ENCODE results near the gene DNAH8. TPM values are rescaled to one million over a fixed set of nuclear protein-coding genes. Genes with fewer than 3 reads are reported as not detected.

The DNAH8 gene
- total and polyA plus RNA-seq, 2 donors from 2014 or later = 0.50 TPM; not detected in 1

DNA sequence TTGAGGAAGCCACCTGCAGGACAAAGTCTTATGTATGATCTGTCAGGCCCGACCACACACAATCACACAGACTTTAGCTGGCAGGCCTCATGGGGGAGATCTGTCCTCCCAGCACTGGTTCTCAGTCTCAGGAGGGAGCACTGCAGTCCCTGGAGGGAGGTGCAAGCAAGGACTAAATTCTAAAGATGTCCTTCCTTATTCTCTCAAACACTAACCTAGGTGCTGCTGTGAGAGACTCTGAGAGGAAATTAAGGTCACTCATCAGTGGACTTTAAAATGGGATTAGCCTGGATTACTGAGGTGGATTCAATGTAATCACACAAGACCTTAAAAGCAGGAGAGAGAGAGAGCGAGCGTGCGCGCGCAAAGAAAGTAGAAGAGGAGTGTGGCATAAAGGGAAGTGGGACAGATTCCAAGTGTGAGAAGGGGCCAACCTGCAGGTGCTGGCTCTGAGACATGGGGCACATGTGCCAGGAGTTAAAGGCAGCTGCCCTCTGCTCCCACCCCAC is 26.5 kb upstream of the DNAH8 start:
- DNase-seq (no peak), FAIRE-seq (no peak)
- H3K36me3 ChIP-seq (ENCODE audit: control insufficient read depth in 2 of 3, insufficient read depth in 3 of 3, low read length in 3 of 3) = peaks cover 0 to 3% (median 2%) of the 10 kb centered on the region in 3 donors
- no peaks in the 10 kb centered on the region for H3K4me1 ChIP-seq (ENCODE audit: control insufficient read depth in 2 of 3, insufficient read depth in 2 of 3, low read depth in 1 of 3, low read length in 3 of 3)
- TF ChIP-seq, protein P1, sequence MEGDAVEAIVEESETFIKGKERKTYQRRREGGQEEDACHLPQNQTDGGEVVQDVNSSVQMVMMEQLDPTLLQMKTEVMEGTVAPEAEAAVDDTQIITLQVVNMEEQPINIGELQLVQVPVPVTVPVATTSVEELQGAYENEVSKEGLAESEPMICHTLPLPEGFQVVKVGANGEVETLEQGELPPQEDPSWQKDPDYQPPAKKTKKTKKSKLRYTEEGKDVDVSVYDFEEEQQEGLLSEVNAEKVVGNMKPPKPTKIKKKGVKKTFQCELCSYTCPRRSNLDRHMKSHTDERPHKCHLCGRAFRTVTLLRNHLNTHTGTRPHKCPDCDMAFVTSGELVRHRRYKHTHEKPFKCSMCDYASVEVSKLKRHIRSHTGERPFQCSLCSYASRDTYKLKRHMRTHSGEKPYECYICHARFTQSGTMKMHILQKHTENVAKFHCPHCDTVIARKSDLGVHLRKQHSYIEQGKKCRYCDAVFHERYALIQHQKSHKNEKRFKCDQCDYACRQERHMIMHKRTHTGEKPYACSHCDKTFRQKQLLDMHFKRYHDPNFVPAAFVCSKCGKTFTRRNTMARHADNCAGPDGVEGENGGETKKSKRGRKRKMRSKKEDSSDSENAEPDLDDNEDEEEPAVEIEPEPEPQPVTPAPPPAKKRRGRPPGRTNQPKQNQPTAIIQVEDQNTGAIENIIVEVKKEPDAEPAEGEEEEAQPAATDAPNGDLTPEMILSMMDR (IDR thresholded peaks at IDR 0.05; ENCODE audit: borderline replicate concordance, extremely low read depth, insufficient read depth) = no peak
- no peaks in the 10 kb centered on the region for H3K9me3 ChIP-seq (ENCODE audit: control insufficient read depth in 2 of 3, insufficient read depth in 1 of 3, low read length in 3 of 3)
- H3K27me3 ChIP-seq (ENCODE audit: control insufficient read depth, insufficient read depth, low read length) = no peaks in the 10 kb centered on the region
- intact Hi-C loops (cut with DNase I) = no loop called here
- H3K4me3 ChIP-seq (ENCODE audit: low read length in 3 of 3) = no peak overlapping the region
- H3K9ac ChIP-seq (ENCODE audit: low read length in 3 of 3) = no peak overlapping the region
- no peak overlapping the region for H3K27ac ChIP-seq (ENCODE audit: low read depth in 2 of 2, low read length in 2 of 2)

DNA sequence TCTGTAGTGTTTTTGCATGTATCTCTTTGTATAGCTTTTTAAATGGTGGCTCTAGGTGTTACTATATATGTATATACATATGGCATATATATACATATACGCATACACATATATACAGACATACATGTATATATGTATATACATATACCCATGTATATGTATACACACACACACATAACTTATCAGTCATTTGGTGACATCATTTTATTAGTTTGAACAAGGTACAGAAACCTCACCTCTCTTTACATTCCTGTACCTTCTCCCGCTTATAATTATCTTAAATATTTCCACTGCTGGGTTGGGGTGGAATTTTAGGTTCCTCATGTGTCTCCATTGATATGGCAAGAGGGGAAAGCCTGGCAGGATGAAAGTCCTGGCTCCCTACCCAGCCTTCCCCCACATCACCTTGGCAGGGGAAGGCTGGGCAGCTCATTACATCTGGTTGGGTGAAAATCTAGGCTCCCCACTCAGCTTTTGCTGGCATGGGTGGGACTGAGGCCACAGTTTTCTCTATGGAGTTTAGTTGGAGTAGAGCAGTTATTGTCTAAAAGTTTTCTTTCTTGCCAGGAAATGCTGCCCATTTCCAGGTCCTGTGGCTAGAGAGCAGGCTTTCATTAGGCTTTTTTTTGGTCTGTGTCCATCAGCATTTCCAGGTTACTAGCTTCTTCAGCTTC is 19.7 kb upstream of the DNAH8 start:
- TF ChIP-seq, protein P1 (IDR thresholded peaks at IDR 0.05; ENCODE audit: borderline replicate concordance, extremely low read depth, insufficient read depth) = no peak
- H3K36me3 ChIP-seq (ENCODE audit: control insufficient read depth in 2 of 3, insufficient read depth in 3 of 3, low read length in 3 of 3) = peaks cover 0 to 2% (median 0%) of the 10 kb centered on the region in 3 donors
- no peak for FAIRE-seq

DNA sequence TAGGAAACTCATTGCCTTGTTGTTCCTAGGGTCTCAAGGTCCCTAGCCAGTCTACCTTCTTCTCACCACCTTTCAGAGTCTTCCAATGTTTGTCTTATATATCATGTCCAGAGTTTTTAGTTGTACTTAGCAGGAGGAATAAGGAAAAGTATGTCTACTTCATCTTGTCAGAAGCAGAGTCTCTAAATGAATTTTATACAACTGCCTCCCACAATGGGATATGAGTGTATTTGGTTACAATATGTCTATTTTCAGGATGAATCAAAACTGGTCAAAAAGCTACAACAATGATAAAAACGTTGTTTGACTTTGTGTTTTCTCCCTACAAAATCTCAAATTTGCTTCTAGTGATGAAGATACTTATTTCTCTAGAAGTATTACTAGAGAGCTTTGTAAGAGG is 19.2 kb upstream of the DNAH8 start:
- FAIRE-seq (no peak), DNase-seq (no peak)
- intact Hi-C loops (cut with DNase I) = no loop called here
- Histone ChIP-seq H3K9me3 (ENCODE audit: control insufficient read depth in 2 of 3, insufficient read depth in 1 of 3, low read length in 3 of 3) (no peaks in the 10 kb centered on the region), H3K27me3 (ENCODE audit: control insufficient read depth, insufficient read depth, low read length) (no peaks in the 10 kb centered on the region), H3K4me1 (ENCODE audit: control insufficient read depth in 2 of 3, insufficient read depth in 2 of 3, low read depth in 1 of 3, low read length in 3 of 3) (no peaks in the 10 kb centered on the region), H3K4me3 (ENCODE audit: low read length in 3 of 3) (no peak overlapping the region), H3K27ac (ENCODE audit: low read depth in 2 of 2, low read length in 2 of 2) (no peak overlapping the region), H3K36me3 (ENCODE audit: control insufficient read depth in 2 of 3, insufficient read depth in 3 of 3, low read length in 3 of 3) (peaks cover 0 to 2% (median 0%) of the 10 kb centered on the region in 3 donors), H3K9ac (ENCODE audit: low read length in 3 of 3) (no peak overlapping the region)
- TF ChIP-seq, protein P1 (IDR thresholded peaks at IDR 0.05; ENCODE audit: borderline replicate concordance, extremely low read depth, insufficient read depth) = no peak

More for the DNA sequence above, 19.7 kb upstream of the DNAH8 start:
- H3K27ac ChIP-seq (ENCODE audit: low read depth in 2 of 2, low read length in 2 of 2) = no peak overlapping the region
- intact Hi-C loops (cut with DNase I) = no loop called here
- H3K9me3 ChIP-seq (ENCODE audit: control insufficient read depth in 2 of 3, insufficient read depth in 1 of 3, low read length in 3 of 3) = no peaks in the 10 kb centered on the region
- H3K4me1 ChIP-seq (ENCODE audit: control insufficient read depth in 2 of 3, insufficient read depth in 2 of 3, low read depth in 1 of 3, low read length in 3 of 3) = no peaks in the 10 kb centered on the region
- H3K9ac ChIP-seq (ENCODE audit: low read length in 3 of 3) = no peak overlapping the region
- no peak for DNase-seq
- no peak overlapping the region for H3K4me3 ChIP-seq (ENCODE audit: low read length in 3 of 3)
- H3K27me3 ChIP-seq (ENCODE audit: control insufficient read depth, insufficient read depth, low read length) = no peaks in the 10 kb centered on the region

All from kidney (tissue), 14 donors.